MM.1S (cell line): ENCODE data around the gene GRK1.

Experiments
- DNase-seq: peaks from one replicate; pipeline ENCODE4 v3.0.0-alpha.2; 2015
- H2AFZ ChIP-seq: fragments of 300-600 bp; sonication (generic); 2 replicates; pipeline ENCODE4 v1.6.0; 2016; ENCODE audit warnings: antibody characterized with exemption, low read length
- H3F3A ChIP-seq: fragments of 300-600 bp; sonication (generic); 2 replicates; pipeline ENCODE4 v1.6.1; 2016; ENCODE audit warnings: mild to moderate bottlenecking, antibody characterized with exemption, low read length, moderate library complexity, mixed read lengths; ENCODE audit not compliant: insufficient read depth
- H3K27ac ChIP-seq: fragments of 300-600 bp; sonication (generic); 2 replicates; pipeline ENCODE4 v1.5.1; 2016; ENCODE audit warnings: mild to moderate bottlenecking, low read length
- H3K27me3 ChIP-seq: fragments of 300-600 bp; sonication (generic); replicated peaks from 2 replicates; pipeline ENCODE4 v1.6.0; 2016; ENCODE audit warnings: low read length; ENCODE audit not compliant: insufficient read depth
- H3K36me3 ChIP-seq: fragments of 300-600 bp; sonication (generic); replicated peaks from 2 replicates; pipeline ENCODE4 v1.6.1; 2016; ENCODE audit warnings: mild to moderate bottlenecking, low read length, mixed read lengths; ENCODE audit not compliant: insufficient read depth
- H3K4me1 ChIP-seq: fragments of 300-600 bp; sonication (generic); 2 replicates; pipeline ENCODE4 v1.6.1; 2016; ENCODE audit warnings: low read length, mixed read lengths
- H3K4me2 ChIP-seq: fragments of 300-600 bp; sonication (generic); 2 replicates; pipeline ENCODE4 v1.6.0; 2016; ENCODE audit warnings: low read depth, low read length
- H3K4me3 ChIP-seq: fragments of 300-600 bp; sonication (generic); 2 replicates; pipeline ENCODE4 v1.5.1; 2016; ENCODE audit warnings: low read length, mixed read lengths
- H3K79me2 ChIP-seq: fragments of 300-600 bp; sonication (generic); 2 replicates; pipeline ENCODE4 v1.6.1; 2016; ENCODE audit warnings: mixed run types, low read length, mixed read lengths
- H3K9ac ChIP-seq: fragments of 300-600 bp; sonication (generic); 2 replicates; pipeline ENCODE4 v1.6.1; 2016; ENCODE audit warnings: low read length, mixed read lengths
- H3K9me2 ChIP-seq: fragments of 300-600 bp; sonication (generic); replicated peaks from 2 replicates; pipeline ENCODE4 v1.6.1; 2016; ENCODE audit warnings: mild to moderate bottlenecking, low read length, mixed read lengths; ENCODE audit not compliant: insufficient read depth
- H3K9me3 ChIP-seq: fragments of 300-600 bp; sonication (generic); replicated peaks from 2 replicates; pipeline ENCODE4 v1.6.1; 2016; ENCODE audit warnings: mild to moderate bottlenecking, low read length, mixed read lengths; ENCODE audit not compliant: insufficient read depth
- H4K20me1 ChIP-seq: fragments of 300-600 bp; sonication (generic); 2 replicates; pipeline ENCODE4 v1.6.1; 2016; ENCODE audit warnings: mild to moderate bottlenecking, low read length, moderate library complexity, mixed read lengths; ENCODE audit not compliant: insufficient read depth
- CTCF ChIP-seq: fragments of 300-600 bp; sonication (generic); IDR thresholded peaks from 2 replicates; pipeline ENCODE4 v1.5.1; 2016; ENCODE audit warnings: antibody characterized with exemption, low read length, mixed read lengths
- EZH2 ChIP-seq: fragments of 300-600 bp; sonication (generic); optimal IDR thresholded peaks from 2 replicates; pipeline ENCODE3; 2017; ENCODE audit warnings: low read depth, mild to moderate bottlenecking, antibody characterized with exemption, low read length, mixed read lengths
- EZH2phosphoT487 ChIP-seq: fragments of 300-600 bp; sonication (generic); IDR thresholded peaks from 2 replicates; pipeline ENCODE4 v1.6.1; 2018; ENCODE audit warnings: antibody characterized with exemption, low read length

The GRK1 gene

GRCh38 chr13:113734099-113734825, 67.2 kb downstream of the GRK1 start:
- Histone ChIP-seq H3K27ac (no peak overlapping the region), H3K9me2 (no peaks in the 10 kb centered on the region), H3K4me1 (peaks cover 7% of the 10 kb centered on the region; the same call in 1 of the 2 replicates), H3K27me3 (peaks cover 9% of the 10 kb centered on the region), H3K4me2 (no peak overlapping the region), H3K9ac (no peak overlapping the region), H3K79me2 (no peaks in the 10 kb centered on the region), H2AFZ (no peak overlapping the region), H4K20me1 (no peaks in the 10 kb centered on the region), H3K36me3 (no peaks in the 10 kb centered on the region), H3F3A (peaks cover 6% of the 10 kb centered on the region), H3K4me3 (no peak overlapping the region), H3K9me3 (no peaks in the 10 kb centered on the region)
- TF ChIP-seq CTCF (no peak), EZH2 (no peak), EZH2phosphoT487 (no peak)
- no peak for DNase-seq

- Histone ChIP-seq H3F3A (peaks cover 6% of the 10 kb centered on the region), H3K9me2 (no peaks in the 10 kb centered on the region), H3K4me2 (no peak overlapping the region), H3K27me3 (peaks cover 5% of the 10 kb centered on the region), H3K27ac (no peak overlapping the region), H4K20me1 (no peaks in the 10 kb centered on the region), H2AFZ (no peak overlapping the region), H3K36me3 (no peaks in the 10 kb centered on the region), H3K79me2 (no peaks in the 10 kb centered on the region), H3K4me3 (no peak overlapping the region), H3K9ac (no peak overlapping the region), H3K4me1 (peaks cover 7% of the 10 kb centered on the region; the same call in 1 of the 2 replicates), H3K9me3 (no peaks in the 10 kb centered on the region)
- DNase-seq: no peak
- TF ChIP-seq EZH2phosphoT487 (no peak), EZH2 (no peak), CTCF (no peak)
Measured at GRCh38 chr13:113734826-113735125, 67.8 kb downstream of the GRK1 start.

DNA sequence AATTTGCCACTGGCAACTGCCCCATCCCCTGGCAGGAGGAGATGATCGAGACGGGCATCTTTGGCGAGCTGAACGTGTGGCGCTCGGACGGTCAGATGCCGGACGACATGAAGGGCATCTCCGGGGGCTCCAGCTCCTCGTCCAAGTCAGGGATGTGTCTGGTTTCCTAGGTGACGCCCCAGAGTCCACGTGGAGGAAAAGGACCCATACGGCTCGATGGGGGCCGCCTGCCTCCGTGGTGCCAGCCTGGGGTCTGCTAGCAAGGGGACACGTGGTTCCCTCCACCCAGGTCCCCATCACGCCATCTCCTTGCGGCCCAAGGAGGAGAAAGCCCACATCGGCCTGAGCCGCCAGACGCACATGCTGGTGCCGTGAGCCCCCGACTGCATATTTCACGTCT, 68.2 kb downstream of the GRK1 start:
- TF ChIP-seq CTCF (no peak), EZH2 (no peak), EZH2phosphoT487 (no peak)
- DNase-seq: no peak
- Histone ChIP-seq H3K9me3 (no peaks in the 10 kb centered on the region), H3K4me3 (no peak overlapping the region), H3K27me3 (peaks cover 3% of the 10 kb centered on the region), H3K4me1 (peaks cover 7% of the 10 kb centered on the region; the same call in 1 of the 2 replicates), H3K4me2 (no peak overlapping the region), H2AFZ (no peak overlapping the region), H4K20me1 (no peaks in the 10 kb centered on the region), H3K36me3 (no peaks in the 10 kb centered on the region), H3K9me2 (no peaks in the 10 kb centered on the region), H3K27ac (no peak overlapping the region), H3F3A (peaks cover 6% of the 10 kb centered on the region), H3K9ac (no peak overlapping the region), H3K79me2 (no peaks in the 10 kb centered on the region)
